ENCODE results near the gene TRH. TPM values are rescaled to one million over a fixed set of nuclear protein-coding genes. Genes with fewer than 3 reads are reported as not detected.
"Not testable (repeated sequence)": the region's sequence is repeated elsewhere in the genome, so short reads cannot be mapped to it uniquely, and the experiment has no call there.

TRH gene
- total RNA-seq, 1 experiment from 2014 or later, result not detected

DNA sequence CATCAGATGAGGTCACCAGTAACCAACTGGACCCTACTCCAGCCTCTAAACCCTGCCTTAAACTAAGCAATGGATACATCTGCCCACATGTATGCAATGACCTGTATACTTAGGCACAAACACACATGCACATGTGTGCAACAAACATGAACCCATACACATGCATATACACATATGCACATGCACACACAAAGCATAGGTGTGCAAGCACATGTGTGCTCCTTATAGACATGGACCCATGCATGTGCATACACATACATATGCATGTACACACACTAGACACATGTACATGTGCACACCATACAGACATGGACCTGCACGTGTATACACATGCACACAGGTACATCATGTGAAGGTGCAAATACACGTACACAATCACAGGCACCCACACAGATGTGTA is 8.6 kb upstream of the TRH start:
- no peak for DNase-seq (ENCODE audit: low spot score)

GRCh38 chr3:129966876-129967275 is 7.6 kb upstream of the TRH start:
- DNase-seq (ENCODE audit: low spot score), result no peak

DNA sequence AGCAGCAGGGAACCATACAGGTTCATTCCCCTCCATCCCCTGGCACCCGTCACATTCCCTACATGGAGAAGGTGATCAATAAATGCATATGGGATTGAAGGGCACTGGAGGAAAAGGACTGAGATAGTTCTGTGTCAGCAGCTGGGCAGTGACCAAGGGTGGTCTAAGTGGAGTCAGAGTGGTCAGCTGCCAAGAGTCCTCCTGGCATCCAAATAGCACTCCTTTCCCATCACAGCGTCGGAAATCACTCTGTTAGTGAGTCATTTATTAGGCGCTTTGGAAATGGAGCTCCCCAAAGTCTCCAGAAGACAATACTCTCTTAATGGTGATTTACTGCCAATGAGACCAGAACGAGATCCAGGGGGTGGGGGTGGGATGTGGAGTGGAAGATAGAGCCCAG is 6.8 kb upstream of the TRH start:
- no peak for DNase-seq (ENCODE audit: low spot score)

- no peak for DNase-seq (ENCODE audit: low spot score)
Observed at GRCh38 chr3:129971351-129972052, 3.0 kb upstream of the TRH start.

DNA sequence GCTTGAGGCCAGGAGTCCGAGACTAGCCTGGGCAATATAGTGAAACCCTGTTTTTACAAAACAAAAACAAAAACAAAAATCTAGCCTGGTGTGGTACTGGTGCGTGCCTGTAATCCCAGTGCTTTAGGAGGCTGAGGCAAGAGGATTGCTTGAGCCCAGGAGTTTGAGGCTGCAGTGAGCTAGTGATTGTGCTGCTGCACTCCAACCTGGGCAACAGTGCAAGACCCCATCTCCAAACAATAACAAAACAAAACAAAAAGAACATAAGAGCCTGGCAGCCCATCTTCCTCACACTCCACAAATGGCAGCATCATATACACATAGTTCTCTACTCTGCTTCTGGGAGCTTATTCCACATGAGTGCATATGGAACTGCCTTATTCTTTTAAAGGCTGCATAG is 2.2 kb upstream of the TRH start:
- DNase-seq (ENCODE audit: low spot score), result no peak

DNA sequence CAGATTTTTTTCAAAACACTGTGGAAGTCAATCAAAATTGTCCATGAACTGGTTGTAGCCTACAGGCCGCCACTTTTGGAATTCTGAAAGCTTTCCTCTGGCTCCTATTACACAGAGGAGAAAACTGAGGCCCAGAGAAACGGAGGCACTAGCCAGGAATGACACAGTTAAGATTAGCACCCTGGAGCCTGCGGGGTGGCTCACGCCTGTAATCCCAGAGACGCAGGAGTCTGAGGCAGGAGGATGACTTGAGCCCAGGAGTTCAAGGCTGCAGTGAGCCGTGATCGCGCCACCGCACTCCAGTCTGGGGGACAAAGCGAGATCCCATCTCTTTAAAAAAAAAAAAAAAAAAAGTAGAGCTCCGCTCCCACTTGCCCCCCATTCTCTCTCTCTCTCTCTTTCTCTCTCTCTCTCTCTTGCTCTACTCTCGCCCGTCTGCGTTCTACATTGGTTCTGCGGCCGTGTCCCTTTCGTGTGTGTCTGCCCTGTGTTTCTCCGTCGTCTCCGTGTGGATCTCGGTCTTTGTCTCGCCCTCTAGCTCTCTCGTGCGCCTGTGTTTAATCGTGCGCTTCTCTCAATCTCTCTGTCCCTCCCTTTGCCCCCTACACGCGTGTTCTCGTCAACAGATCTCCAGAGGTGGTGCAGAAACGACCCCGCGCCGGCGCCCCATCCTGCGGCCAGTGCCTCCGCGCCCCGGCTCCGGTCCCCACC is 512 bp upstream of the TRH start:
- DNase-seq (ENCODE audit: low spot score), result no peak

DNA sequence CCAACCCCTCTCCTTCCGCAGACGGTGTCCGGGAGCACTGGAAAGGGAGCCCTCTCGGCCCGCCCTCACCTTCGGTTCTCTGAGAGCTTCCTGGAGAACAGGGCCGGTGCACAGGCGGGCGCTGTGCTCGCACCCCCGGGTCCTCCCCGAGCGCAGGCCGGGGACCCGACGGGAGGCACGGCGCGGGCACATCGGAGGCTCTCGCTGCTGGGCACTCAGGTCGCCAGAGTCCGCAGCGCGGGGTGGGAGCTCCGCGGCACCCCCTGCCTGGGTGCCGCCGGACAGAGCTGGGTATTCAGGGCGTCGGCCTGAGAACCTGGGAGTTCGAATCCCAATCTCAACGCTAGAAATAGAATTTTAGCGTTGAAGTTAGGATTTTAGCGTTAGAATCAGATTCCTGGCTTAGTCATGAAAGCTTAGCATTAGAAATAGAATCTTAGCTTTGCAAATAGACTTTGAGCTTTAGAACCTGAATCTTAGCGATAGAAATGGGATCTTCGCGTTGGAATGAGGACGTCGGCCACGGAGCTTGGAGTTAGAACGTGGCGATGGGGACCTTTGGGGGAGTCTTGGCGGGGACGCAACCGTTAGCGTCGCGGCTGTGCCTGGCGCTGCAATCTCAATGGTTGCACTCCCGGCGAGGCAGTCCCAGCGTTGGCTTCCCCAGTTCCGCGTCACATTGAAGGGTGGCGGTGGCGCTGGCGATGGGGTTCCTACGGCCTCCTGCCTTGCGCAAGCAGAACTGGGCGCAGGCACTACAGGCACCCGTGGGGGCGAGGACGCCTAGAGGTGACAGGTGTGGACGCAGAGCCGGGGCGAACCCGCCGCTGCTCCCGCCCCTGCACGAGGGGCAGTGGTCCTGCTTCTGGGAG is 549 bp downstream of the TRH start:
- DNase-seq (ENCODE audit: low spot score), result no peak

DNA sequence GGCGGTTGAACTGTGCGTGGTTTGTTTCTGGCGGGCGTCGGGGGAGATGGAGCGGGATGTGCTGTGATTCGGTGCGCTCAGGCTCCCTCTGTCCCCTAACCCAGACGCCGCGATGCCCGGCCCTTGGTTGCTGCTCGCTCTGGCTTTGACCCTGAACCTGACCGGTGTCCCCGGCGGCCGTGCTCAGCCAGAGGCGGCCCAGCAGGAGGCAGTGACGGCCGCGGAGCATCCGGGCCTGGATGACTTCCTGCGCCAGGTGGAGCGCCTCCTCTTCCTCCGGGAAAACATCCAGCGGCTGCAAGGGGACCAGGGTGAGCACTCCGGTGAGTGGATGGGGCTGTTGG is 1.2 kb downstream of the TRH start:
- no peak for DNase-seq (ENCODE audit: low spot score)

GRCh38 chr3:129976286-129976685 is 1.8 kb downstream of the TRH start:
- no peak for DNase-seq (ENCODE audit: low spot score)

DNA sequence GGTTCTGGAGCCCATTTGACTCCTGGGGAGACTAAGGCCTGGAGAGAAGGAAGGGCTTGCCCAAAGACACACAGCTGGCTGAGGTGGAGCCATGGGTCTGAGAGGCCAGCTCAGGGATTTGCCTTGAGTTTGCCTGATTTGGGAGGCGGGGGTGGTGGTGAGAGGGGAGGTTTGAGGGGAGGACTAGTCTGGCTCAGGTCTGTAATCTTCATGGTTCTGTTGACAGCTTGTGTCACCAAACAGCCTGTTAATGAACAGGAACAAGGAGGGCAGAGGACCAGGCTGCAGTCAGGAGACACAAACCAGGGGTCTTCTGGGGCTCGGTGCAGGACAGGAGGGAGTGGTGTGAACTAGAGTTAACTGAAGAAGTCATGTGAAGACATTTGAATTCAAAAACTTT is 3.6 kb downstream of the TRH start:
- DNase-seq (ENCODE audit: low spot score), result no peak

- DNase-seq (ENCODE audit: low spot score), result peak; percentile 5
Observed at GRCh38 chr3:129979905-129980304, 5.4 kb downstream of the TRH start.

DNA sequence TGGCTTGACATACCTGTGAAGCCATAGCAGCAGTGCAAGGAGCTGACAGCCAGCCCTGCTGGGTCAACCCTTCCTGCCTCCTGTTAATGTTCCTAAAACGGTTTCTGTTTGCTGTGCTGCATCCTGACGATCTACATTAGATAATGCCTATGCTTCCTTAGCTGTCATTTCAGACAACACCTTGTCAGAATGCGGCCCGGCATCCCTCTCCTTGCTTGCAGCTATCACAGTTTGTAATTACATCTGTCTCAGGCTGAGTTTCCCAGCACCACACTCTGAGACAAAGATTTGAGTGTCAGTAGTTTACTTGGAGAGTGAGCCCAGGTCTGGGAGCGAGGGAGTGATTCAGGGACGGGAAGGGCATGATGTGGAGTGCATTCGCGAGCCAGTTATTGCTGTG is 9.0 kb downstream of the TRH start:
- DNase-seq (ENCODE audit: low spot score), result no peak

GRCh38 chr3:129984125-129984524 is 9.6 kb downstream of the TRH start:
- DNase-seq (ENCODE audit: low spot score), result no peak

GRCh38 chr3:129985113-129985512 is 10.6 kb downstream of the TRH start:
- DNase-seq (ENCODE audit: low spot score), result no peak

DNA sequence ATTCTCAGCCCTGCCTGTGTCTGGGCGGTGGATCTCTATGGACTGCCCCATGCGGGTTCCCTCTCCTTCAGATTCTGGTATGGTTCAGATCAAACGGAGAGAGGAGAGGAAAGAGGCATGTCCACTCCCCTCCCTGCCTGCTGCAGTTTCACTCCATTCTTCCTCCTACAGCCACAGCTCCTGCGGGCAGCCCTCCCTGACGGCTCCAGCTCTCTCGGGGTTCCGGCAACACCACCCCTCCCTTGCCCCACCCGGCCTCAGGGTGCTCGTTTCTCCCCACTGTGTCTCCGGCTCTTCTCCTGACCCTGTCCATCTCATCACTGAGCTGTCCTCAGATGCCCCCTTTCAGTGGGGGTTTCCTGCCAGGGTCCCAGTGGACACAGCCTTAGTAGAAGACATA is 13.9 kb downstream of the TRH start:
- DNase-seq (ENCODE audit: low spot score), result no peak

- DNase-seq (ENCODE audit: low spot score), result no peak
Observed at GRCh38 chr3:129989414-129989813, 14.9 kb downstream of the TRH start.

- DNase-seq (ENCODE audit: low spot score), result peak; percentile 23
Observed at GRCh38 chr3:129992781-129993180, 18.3 kb downstream of the TRH start.

- no peak for DNase-seq (ENCODE audit: low spot score)
Observed at GRCh38 chr3:129994883-129995559, 20.5 kb downstream of the TRH start.

GRCh38 chr3:129996073-129996472 is 21.6 kb downstream of the TRH start:
- DNase-seq (ENCODE audit: low spot score), result no peak

GRCh38 chr3:129999176-129999575 is 24.7 kb downstream of the TRH start:
- not testable (repeated sequence) for DNase-seq (ENCODE audit: low spot score)

GRCh38 chr3:130002666-130003598 is 28.4 kb downstream of the TRH start:
- DNase-seq (ENCODE audit: low spot score), result peak; percentile 54
